HepG2 (cell line): ENCODE results near the gene GRB2. TPM values are rescaled to one million over a fixed set of nuclear protein-coding genes. Genes with fewer than 3 reads are reported as not detected.
A peak's percentile ranks its signal among the peaks of the same experiment; 100 is the strongest.

ENCODE experiments used
- ADNP ChIP-seq: sonication (generic); formaldehyde crosslinking; IDR thresholded peaks from 2 replicates; pipeline ENCODE4 v1.4.0; 2020; ENCODE audit warnings: missing genetic modification reagents
- ARNTL ChIP-seq: sonication (generic); formaldehyde crosslinking; IDR thresholded peaks from 2 replicates; pipeline ENCODE4 v1.4.0; 2020; ENCODE audit warnings: mild to moderate bottlenecking, missing genetic modification reagents
- CHD2 ChIP-seq: IDR thresholded peaks from 2 replicates; pipeline ENCODE4 v1.6.1; 2011; ENCODE audit warnings: low read depth, low read length, improper control_type of control experiment
- ETV6 ChIP-seq: sonication (generic); formaldehyde crosslinking; conservative IDR thresholded peaks from 2 replicates; pipeline ENCODE4 v1.4.0; 2020; ENCODE audit warnings: missing genetic modification reagents
- FOSL2 ChIP-seq: sonication (generic); formaldehyde crosslinking; IDR thresholded peaks from 2 replicates; pipeline ENCODE4 v1.4.0; 2020; ENCODE audit warnings: missing genetic modification reagents
- MXI1 ChIP-seq: IDR thresholded peaks from 3 replicates; pipeline ENCODE4 v1.6.1; 2012; ENCODE audit warnings: low read depth, low read length, inconsistent platforms, borderline replicate concordance
- PHB2 ChIP-seq: fragments of 450-650 bp; IDR thresholded peaks from 2 replicates; pipeline ENCODE4 v1.6.1; 2018; ENCODE audit not compliant: partially characterized antibody
- SRSF9 ChIP-seq: fragments of 200-400 bp; formaldehyde crosslinking; IDR thresholded peaks from 2 replicates; pipeline ENCODE4 v1.6.1; 2018; ENCODE audit warnings: borderline replicate concordance, mild to moderate bottlenecking, low read depth, low read length; ENCODE audit not compliant: insufficient read depth, poor library complexity, severe bottlenecking
- ZNF607 ChIP-seq: sonication (generic); formaldehyde crosslinking; IDR thresholded peaks from 2 replicates; pipeline ENCODE4 v1.5.1; 2020; ENCODE audit warnings: missing genetic modification reagents, mild to moderate bottlenecking, borderline replicate concordance
- ZNF614 ChIP-seq: IDR thresholded peaks from 2 replicates; pipeline ENCODE4 v1.6.1; 2018; ENCODE audit warnings: missing biosample characterization, missing genetic modification reagents, inconsistent platforms, borderline replicate concordance
- ZNF788 ChIP-seq: sonication (generic); formaldehyde crosslinking; IDR thresholded peaks from 2 replicates; pipeline ENCODE4 v1.5.0; 2020; ENCODE audit warnings: mild to moderate bottlenecking, missing genetic modification reagents, borderline replicate concordance
- ZNF841 ChIP-seq: sonication (generic); formaldehyde crosslinking; IDR thresholded peaks from 2 replicates; pipeline ENCODE4 v1.8.1; 2023; ENCODE audit warnings: missing genetic modification reagents, borderline replicate concordance
- polyA plus RNA-seq, 8 experiments: library from polyadenylated mRNA; depleted of rRNA in 3 of 8; stranded (reverse) in 7 of 8; unstranded in 1 of 8; fragments of >200 nt; fragmentation: Illumina TruSeq in 4 of 8; extraction: Trizol in 4 of 8; gene quantifications; 2 replicates each; pipeline versions ENCODE4 v1.2.1 to v1.2.3, GENCODE V29; 2011 to 2016; ENCODE audit warnings: low read depth in 4 of 8, missing spikeins in 1 of 8, mixed read lengths in 1 of 8; ENCODE audit not compliant: insufficient read depth in 1 of 8
- total RNA-seq, 5 experiments: library from RNA; depleted of rRNA; stranded (reverse); fragments of >200 nt; fragmentation: Illumina TruSeq; extraction: Trizol; gene quantifications; 2 replicates each; pipeline ENCODE4 v1.2.3, GENCODE V29; 2016; ENCODE audit warnings: low read depth in 1 of 5
- TF ChIP-seq, protein P1 (sequence below): sonication (generic); formaldehyde crosslinking; IDR thresholded peaks from 2 replicates; pipeline ENCODE4 v1.5.0; 2020; ENCODE audit warnings: missing genetic modification reagents
- TF ChIP-seq, protein P2 (sequence below): sonication (generic); formaldehyde crosslinking; IDR thresholded peaks from 2 replicates; pipeline ENCODE4 v1.4.0; 2020; ENCODE audit warnings: missing genetic modification reagents
- TF ChIP-seq, protein P3 (sequence below): sonication (generic); formaldehyde crosslinking; IDR thresholded peaks from 2 replicates; pipeline ENCODE4 v1.5.1; 2020; ENCODE audit warnings: missing genetic modification reagents, mild to moderate bottlenecking, borderline replicate concordance
- TF ChIP-seq, protein P4 (sequence below): sonication (generic); formaldehyde crosslinking; IDR thresholded peaks from 2 replicates; pipeline ENCODE4 v1.4.0; 2020; ENCODE audit warnings: mild to moderate bottlenecking, missing genetic modification reagents

The GRB2 gene
- total and polyA plus RNA-seq, 2 of the 13 experiments (the other 11 are each of a cell fraction or from before 2014, with no cell fraction given), result 84.6 to 92.3 TPM

DNA sequence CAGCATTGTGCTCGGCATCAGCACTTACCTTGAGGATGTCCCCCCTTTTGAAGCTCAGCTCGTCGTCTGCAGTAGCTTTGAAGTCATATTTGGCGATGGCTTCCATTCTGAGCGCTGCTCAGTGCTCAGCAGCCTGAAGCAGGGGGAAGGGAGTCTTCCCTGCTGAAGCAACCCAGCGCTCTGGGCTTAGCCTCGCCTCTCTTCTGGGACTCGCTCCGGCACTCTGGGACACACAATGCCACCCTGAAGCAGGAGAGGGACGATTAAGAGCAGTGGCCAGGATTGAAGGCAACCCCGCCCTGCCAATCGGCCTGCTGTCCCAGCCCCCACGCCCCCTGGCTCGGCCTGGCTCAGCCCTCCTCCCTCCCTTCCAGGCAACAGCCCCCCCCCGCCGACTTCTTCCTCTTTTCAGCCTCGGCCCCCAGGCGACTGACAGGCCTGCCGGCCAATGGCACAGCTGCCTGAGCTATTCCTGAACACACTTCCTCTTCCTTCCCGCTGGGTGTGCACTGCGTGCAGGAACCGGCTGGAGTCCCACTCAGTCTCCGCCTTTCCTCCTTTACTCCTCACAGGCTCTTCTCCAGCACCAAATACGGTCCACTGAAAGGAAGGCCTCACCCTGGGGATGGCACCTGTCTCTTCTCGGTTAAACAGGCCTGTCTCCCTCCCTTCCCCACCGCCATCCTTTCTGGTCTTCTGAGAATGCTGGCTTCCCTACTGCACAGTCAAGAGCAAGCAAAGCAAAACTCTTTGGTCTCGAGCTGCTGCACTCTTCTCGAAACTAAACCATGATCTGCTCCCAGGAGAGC is 11.8 kb downstream of the GRB2 start (continued):
- TF ChIP-seq ZNF614 (CRISPR knock-in tag) (peak; percentile 53; the same call in 1 of the 2 replicates), MXI1 (peak; percentile 82; the same call in 1 of the 3 replicates), ARNTL (CRISPR knock-in tag) (peak; percentile 70; the same call in 1 of the 2 replicates), ZNF788 (CRISPR knock-in tag) (peak; percentile 63; the same call in 1 of the 2 replicates), SRSF9 (no peak), ETV6 (CRISPR knock-in tag) (peak; percentile 83), FOSL2 (CRISPR knock-in tag) (peak; percentile 10; the same call in 1 of the 2 replicates), PHB2 (no peak), ADNP (CRISPR knock-in tag) (no peak), ZNF841 (CRISPR knock-in tag) (no peak), ZNF607 (no peak), CHD2 (no peak)
- TF ChIP-seq, protein P1, sequence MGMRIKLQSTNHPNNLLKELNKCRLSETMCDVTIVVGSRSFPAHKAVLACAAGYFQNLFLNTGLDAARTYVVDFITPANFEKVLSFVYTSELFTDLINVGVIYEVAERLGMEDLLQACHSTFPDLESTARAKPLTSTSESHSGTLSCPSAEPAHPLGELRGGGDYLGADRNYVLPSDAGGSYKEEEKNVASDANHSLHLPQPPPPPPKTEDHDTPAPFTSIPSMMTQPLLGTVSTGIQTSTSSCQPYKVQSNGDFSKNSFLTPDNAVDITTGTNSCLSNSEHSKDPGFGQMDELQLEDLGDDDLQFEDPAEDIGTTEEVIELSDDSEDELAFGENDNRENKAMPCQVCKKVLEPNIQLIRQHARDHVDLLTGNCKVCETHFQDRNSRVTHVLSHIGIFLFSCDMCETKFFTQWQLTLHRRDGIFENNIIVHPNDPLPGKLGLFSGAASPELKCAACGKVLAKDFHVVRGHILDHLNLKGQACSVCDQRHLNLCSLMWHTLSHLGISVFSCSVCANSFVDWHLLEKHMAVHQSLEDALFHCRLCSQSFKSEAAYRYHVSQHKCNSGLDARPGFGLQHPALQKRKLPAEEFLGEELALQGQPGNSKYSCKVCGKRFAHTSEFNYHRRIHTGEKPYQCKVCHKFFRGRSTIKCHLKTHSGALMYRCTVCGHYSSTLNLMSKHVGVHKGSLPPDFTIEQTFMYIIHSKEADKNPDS (CRISPR knock-in tag), result 0 out of 2 replicates have a peak, but pooled peaks have one; percentile 55
- TF ChIP-seq, protein P2, sequence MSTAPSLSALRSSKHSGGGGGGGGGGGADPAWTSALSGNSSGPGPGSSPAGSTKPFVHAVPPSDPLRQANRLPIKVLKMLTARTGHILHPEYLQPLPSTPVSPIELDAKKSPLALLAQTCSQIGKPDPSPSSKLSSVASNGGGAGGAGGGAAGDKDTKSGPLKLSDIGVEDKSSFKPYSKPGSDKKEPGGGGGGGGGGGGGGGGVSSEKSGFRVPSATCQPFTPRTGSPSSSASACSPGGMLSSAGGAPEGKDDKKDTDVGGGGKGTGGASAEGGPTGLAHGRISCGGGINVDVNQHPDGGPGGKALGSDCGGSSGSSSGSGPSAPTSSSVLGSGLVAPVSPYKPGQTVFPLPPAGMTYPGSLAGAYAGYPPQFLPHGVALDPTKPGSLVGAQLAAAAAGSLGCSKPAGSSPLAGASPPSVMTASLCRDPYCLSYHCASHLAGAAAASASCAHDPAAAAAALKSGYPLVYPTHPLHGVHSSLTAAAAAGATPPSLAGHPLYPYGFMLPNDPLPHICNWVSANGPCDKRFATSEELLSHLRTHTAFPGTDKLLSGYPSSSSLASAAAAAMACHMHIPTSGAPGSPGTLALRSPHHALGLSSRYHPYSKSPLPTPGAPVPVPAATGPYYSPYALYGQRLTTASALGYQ, result no peak
- TF ChIP-seq, protein P3, sequence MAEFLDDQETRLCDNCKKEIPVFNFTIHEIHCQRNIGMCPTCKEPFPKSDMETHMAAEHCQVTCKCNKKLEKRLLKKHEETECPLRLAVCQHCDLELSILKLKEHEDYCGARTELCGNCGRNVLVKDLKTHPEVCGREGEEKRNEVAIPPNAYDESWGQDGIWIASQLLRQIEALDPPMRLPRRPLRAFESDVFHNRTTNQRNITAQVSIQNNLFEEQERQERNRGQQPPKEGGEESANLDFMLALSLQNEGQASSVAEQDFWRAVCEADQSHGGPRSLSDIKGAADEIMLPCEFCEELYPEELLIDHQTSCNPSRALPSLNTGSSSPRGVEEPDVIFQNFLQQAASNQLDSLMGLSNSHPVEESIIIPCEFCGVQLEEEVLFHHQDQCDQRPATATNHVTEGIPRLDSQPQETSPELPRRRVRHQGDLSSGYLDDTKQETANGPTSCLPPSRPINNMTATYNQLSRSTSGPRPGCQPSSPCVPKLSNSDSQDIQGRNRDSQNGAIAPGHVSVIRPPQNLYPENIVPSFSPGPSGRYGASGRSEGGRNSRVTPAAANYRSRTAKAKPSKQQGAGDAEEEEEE (CRISPR knock-in tag), result peak; percentile 74; the same call in 1 of the 2 replicates
- TF ChIP-seq, protein P4, sequence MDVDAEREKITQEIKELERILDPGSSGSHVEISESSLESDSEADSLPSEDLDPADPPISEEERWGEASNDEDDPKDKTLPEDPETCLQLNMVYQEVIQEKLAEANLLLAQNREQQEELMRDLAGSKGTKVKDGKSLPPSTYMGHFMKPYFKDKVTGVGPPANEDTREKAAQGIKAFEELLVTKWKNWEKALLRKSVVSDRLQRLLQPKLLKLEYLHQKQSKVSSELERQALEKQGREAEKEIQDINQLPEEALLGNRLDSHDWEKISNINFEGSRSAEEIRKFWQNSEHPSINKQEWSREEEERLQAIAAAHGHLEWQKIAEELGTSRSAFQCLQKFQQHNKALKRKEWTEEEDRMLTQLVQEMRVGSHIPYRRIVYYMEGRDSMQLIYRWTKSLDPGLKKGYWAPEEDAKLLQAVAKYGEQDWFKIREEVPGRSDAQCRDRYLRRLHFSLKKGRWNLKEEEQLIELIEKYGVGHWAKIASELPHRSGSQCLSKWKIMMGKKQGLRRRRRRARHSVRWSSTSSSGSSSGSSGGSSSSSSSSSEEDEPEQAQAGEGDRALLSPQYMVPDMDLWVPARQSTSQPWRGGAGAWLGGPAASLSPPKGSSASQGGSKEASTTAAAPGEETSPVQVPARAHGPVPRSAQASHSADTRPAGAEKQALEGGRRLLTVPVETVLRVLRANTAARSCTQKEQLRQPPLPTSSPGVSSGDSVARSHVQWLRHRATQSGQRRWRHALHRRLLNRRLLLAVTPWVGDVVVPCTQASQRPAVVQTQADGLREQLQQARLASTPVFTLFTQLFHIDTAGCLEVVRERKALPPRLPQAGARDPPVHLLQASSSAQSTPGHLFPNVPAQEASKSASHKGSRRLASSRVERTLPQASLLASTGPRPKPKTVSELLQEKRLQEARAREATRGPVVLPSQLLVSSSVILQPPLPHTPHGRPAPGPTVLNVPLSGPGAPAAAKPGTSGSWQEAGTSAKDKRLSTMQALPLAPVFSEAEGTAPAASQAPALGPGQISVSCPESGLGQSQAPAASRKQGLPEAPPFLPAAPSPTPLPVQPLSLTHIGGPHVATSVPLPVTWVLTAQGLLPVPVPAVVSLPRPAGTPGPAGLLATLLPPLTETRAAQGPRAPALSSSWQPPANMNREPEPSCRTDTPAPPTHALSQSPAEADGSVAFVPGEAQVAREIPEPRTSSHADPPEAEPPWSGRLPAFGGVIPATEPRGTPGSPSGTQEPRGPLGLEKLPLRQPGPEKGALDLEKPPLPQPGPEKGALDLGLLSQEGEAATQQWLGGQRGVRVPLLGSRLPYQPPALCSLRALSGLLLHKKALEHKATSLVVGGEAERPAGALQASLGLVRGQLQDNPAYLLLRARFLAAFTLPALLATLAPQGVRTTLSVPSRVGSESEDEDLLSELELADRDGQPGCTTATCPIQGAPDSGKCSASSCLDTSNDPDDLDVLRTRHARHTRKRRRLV (CRISPR knock-in tag), result no peak
